ENCODE results near the gene AIFM1.

- TF ChIP-seq POLR2A (IDR thresholded peaks at IDR 0.05) = no peak
- no peak for TF ChIP-seq CTCF (IDR thresholded peaks at IDR 0.05)
These were observed 5.3 kb upstream of the AIFM1 start for GRCh38 chrX:130170752-130171445.

All from body of pancreas (tissue), 4 donors.